H1 (cell line): ENCODE measurements around the gene BMAL2.

Source experiments
- BCL11A ChIP-seq, 2 experiments: IDR thresholded peaks; one replicate each; pipeline ENCODE4 v1.6.1; 2011; ENCODE audit warnings: low read depth in 2 of 2, low read length in 2 of 2, mild to moderate bottlenecking in 2 of 2
- CEBPB ChIP-seq: IDR thresholded peaks from 2 replicates; pipeline ENCODE4 v1.6.1; 2012; ENCODE audit warnings: low read depth, low read length
- CHD2 ChIP-seq: IDR thresholded peaks from 2 replicates; pipeline ENCODE4 v1.6.1; 2012; ENCODE audit warnings: low read length, improper control_type of control experiment
- CTCF ChIP-seq, 3 experiments: IDR thresholded peaks; 1 replicate in 2 of 3; 2 replicates in 1 of 3; pipeline versions ENCODE4 v1.5.1 to v1.6.1; 2011; ENCODE audit warnings: low read length in 3 of 3, mild to moderate bottlenecking in 3 of 3, inconsistent platforms in 2 of 3, low read depth in 1 of 3, moderate library complexity in 1 of 3; ENCODE audit not compliant: insufficient read depth in 1 of 3; ENCODE audit errors: control extremely low read depth in 1 of 3
- JUND ChIP-seq: IDR thresholded peaks from 2 replicates; pipeline ENCODE4 v1.6.1; 2011; ENCODE audit warnings: mild to moderate bottlenecking, improper control_type of control experiment, low read length
- MAX ChIP-seq: IDR thresholded peaks from 2 replicates; pipeline ENCODE4 v1.6.1; 2012; ENCODE audit warnings: inconsistent platforms
- POLR2A ChIP-seq, 2 experiments: IDR thresholded peaks; 1 replicate in 1 of 2; 2 replicates in 1 of 2; pipeline ENCODE4 v1.6.1; 2011; ENCODE audit warnings: low read depth in 2 of 2, low read length in 2 of 2, mild to moderate bottlenecking in 2 of 2; ENCODE audit errors: control extremely low read depth in 1 of 2
- POLR2AphosphoS5 ChIP-seq: IDR thresholded peaks from 2 replicates; pipeline ENCODE4 v1.6.1; 2011; ENCODE audit warnings: low read depth, low read length
- RAD21 ChIP-seq, 2 experiments: IDR thresholded peaks in 1 of 2; conservative IDR thresholded peaks in 1 of 2; 2 replicates each; pipeline ENCODE4 v1.6.1; 2011; ENCODE audit warnings: low read depth in 2 of 2, low read length in 2 of 2, improper control_type of control experiment in 1 of 2, inconsistent platforms in 1 of 2, mild to moderate bottlenecking in 1 of 2, moderate library complexity in 1 of 2
- SRF ChIP-seq: IDR thresholded peaks from 2 replicates; pipeline ENCODE4 v1.6.1; 2011; ENCODE audit warnings: mild to moderate bottlenecking, low read depth, low read length, moderate library complexity
- USF2 ChIP-seq: IDR thresholded peaks from 2 replicates; pipeline ENCODE4 v1.6.1; 2011; ENCODE audit warnings: low read length, improper control_type of control experiment

GRCh38 chr12:27297566-27297965 is 35.1 kb upstream of the BMAL2 start:
- TF ChIP-seq CTCF (IDR thresholded peaks at IDR 0.05; ENCODE audit: control extremely low read depth in 1 of 3, insufficient read depth in 1 of 3, low read depth in 1 of 3, low read length in 3 of 3) (no peak), JUND (no peak), MAX (no peak), SRF (no peak), RAD21 (IDR thresholded peaks at IDR 0.05 in 1 of 2, conservative IDR thresholded peaks at IDR 0.05 in 1 of 2; ENCODE audit: low read depth in 2 of 2, low read length in 2 of 2) (no peak), CEBPB (no peak), USF2 (no peak), POLR2A (IDR thresholded peaks at IDR 0.05; ENCODE audit: control extremely low read depth in 1 of 2, low read depth in 2 of 2, low read length in 2 of 2) (no peak), POLR2AphosphoS5 (no peak), CHD2 (no peak), BCL11A (IDR thresholded peaks at IDR 0.05; ENCODE audit: low read depth in 2 of 2, low read length in 2 of 2) (no peak)
